ENCODE data around the gene ANKRD50. TPM values are rescaled to one million over a fixed set of nuclear protein-coding genes. Genes with fewer than 3 reads are reported as not detected.

ANKRD50 gene
- total RNA-seq, 2 donors from 2014 or later = 21.1 to 23.9 TPM

DNA sequence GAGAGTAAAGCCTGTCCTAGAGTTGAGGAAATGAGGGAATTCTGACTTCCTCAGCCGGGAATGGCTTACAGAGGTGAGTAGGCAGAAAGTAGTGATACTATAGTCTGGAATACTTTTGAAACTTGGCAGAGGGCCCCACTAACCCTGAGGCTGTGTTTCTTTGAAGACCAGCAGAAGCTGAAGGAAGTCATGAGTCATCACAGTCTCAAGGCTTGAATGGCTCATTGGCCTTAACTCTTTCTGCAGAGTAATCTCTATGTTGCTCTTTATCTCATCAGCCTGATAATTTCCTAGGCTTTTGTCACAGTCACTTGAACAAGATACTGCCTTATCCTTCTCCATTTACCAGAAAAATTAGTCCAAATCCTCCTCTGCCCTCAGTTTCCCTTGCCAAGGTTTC, 80.8 kb downstream of the ANKRD50 start:
- peak; percentile 21 for DNase-seq (ENCODE audit: low spot score)
- TF ChIP-seq CTCF (IDR thresholded peaks at IDR 0.05) = no peak
- no peaks in the 10 kb centered on the region for H3K9me3 ChIP-seq
- no peak overlapping the region for H3K27ac ChIP-seq
- no peaks in the 10 kb centered on the region for H3K36me3 ChIP-seq
- ATAC-seq (ENCODE audit: insufficient number of reproducible peaks, low FRiP score, low read depth) = peak; percentile 76
- H3K4me3 ChIP-seq = no peak overlapping the region
- no peaks in the 10 kb centered on the region for H3K4me1 ChIP-seq (ENCODE audit: control insufficient read depth in 1 of 2, low read depth in 2 of 2)
- no peaks in the 10 kb centered on the region for H3K27me3 ChIP-seq (replicated peaks; ENCODE audit: insufficient read depth)

GRCh38 chr4:124629681-124630080, 82.9 kb downstream of the ANKRD50 start:
- Histone ChIP-seq H3K27ac (no peak overlapping the region), H3K4me3 (no peak overlapping the region), H3K36me3 (no peaks in the 10 kb centered on the region), H3K27me3 (replicated peaks; ENCODE audit: insufficient read depth) (no peaks in the 10 kb centered on the region), H3K4me1 (ENCODE audit: control insufficient read depth in 1 of 2, low read depth in 2 of 2) (no peaks in the 10 kb centered on the region), H3K9me3 (no peaks in the 10 kb centered on the region)
- no peak for TF ChIP-seq CTCF (IDR thresholded peaks at IDR 0.05)
- DNase-seq (ENCODE audit: low spot score) (no peak), ATAC-seq (ENCODE audit: insufficient number of reproducible peaks, low FRiP score, low read depth) (no peak)
